HG02870 (cell line): Measurements from ENCODE around the gene STK11.
A peak's percentile ranks its signal among the peaks of the same experiment; 100 is the strongest.

Experiments used
- ATAC-seq: cut with Tn5 transposase; IDR thresholded peaks from one replicate; pipeline ENCODE4 v1.9.1; 2021; ENCODE audit warnings: mild to moderate bottlenecking, moderate library complexity; ENCODE audit not compliant: unreplicated experiment

STK11 gene

DNA sequence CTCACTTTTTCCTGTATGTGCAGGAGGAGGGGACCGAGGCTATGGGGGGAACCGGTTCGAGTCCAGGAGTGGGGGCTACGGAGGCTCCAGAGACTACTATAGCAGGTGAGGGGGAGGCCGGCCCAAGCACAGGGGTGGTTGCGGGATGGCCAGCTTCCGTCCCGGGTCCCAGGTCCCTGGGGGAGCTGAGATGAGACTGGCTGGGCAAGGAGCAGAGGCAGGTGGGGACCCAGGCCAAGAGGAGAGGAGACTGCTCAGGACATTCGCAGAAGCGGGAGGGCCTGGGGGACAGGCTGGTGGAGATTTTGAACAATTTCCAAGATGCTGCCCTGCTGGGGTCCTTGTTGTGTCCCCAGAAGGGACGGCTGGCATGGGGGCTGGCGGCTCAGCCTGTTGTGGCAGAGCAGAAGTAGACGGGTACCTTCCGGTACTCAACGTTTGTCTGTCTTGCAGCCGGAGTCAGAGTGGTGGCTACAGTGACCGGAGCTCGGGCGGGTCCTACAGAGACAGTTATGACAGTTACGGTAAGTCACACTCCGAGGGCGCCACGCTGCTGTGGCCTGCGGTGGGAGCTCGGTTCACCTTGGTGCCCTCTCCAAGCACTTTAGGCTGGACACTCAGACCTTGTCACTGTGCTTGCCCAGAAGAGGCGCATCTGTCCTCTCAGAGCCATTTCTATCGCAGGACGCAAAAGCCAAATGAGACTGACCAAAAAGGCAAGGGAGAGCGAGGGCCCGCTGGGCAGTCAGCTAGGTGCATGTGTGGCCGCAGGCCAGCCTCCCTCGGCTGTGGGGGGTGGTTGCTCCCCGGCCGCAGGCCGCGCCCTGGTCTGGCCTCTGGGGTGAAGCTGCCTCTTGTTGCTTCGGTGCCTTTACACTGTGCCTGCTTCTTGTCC lies 66.2 kb downstream of the STK11 start:
- no peak for ATAC-seq

DNA sequence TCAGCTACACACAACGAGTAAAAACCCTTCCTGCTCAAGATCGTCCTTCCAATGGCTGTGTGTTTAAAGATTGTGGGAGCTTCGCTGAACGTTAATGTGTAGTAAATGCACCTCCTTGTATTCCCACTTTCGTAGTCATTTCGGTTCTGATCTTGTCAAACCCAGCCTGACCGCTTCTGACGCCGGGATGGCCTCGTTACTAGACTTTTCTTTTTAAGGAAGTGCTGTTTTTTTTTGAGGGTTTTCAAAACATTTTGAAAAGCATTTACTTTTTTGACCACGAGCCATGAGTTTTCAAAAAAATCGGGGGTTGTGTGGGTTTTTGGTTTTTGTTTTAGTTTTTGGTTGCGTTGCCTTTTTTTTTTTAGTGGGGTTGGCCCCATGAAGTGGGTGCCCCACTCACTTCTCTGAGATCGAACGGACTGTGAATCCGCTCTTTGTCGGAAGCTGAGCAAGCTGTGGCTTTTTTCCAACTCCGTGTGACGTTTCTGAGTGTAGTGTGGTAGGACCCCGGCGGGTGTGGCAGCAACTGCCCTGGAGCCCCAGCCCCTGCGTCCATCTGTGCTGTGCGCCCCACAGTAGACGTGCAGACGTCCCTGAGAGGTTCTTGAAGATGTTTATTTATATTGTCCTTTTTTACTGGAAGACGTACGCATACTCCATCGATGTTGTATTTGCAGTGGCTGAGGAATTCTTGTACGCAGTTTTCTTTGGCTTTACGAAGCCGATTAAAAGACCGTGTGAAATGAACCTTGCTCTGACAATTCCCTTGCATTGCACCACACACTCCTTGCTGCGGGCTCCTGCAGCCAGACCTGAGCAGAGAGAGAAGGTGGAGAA lies 67.1 kb downstream of the STK11 start:
- ATAC-seq: no peak

DNA sequence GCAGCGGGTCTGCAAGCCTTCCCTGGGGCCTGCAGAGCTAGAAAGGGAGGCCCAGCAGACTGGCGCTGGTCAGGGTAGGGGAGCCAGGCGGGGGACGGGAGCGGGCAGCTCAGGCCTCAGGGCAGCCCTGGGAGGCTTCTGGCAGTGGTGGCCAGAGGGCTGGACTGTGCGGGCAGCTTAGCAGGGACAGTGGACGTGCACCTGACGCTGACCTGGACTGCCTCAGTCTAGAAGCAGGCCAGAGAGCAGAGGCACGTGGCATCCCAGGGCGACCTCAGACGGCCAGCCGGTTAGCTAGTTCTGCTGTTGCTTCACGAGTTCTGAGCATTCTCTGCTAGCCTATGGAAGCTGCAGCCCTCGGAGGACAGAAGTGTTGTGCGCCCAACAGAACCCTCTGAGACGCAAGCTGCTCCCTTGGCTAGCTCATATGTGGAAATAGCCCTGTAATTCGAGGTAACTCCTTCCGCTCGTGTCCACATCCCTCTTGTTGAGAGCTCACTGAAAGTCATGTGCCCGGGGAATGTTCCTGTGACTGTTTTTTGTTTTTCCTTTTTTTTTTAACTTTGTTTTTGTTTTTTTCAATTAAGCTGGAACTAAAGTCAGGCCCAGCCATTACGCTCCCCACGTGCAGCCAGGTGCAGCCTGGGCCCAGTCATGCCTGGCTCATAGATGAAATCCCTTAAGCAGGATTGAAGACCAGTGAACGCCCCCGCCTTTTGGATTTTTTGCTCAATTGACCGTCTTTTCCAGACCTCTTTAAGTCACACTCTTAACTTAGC lies 67.9 kb downstream of the STK11 start:
- no peak for ATAC-seq

DNA sequence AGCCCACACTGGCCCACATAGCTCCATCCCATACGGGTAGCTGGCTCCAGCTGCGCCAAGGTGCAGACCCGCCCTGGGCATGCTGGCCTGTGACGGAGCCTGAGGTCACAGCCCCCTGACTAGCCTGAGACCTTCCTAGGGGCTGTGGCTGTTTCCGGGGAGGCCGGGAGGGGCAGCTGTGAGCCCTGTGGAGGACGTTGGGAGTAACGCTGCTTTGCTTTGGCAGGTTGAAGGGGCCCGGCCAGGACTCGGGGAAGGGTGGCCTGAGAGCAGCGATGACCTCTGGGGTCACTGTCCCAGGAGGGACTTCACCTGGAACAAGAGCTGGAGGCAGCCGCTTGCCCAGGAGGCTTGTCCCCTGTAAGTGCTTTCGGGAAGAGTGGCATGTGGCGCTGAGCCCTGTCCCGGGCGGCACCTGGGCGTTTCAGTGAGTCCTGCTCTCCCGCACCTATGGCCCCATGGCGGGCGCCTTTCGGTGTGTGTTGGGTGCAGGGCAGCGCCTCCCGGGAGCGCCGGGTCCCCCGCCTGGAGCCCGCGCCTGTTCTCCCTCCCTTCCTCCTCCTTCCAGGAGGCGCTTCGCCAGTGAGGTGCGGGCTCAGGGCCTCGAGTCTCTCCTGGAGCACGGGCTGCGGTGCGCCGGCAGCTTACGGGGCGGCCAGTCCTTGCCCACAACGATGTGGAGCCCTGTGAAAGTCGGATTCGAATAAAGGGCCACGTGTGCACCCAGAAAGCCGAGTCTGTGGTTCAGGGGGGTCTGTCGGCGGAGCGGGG lies 68.7 kb downstream of the STK11 start:
- no peak for ATAC-seq

DNA sequence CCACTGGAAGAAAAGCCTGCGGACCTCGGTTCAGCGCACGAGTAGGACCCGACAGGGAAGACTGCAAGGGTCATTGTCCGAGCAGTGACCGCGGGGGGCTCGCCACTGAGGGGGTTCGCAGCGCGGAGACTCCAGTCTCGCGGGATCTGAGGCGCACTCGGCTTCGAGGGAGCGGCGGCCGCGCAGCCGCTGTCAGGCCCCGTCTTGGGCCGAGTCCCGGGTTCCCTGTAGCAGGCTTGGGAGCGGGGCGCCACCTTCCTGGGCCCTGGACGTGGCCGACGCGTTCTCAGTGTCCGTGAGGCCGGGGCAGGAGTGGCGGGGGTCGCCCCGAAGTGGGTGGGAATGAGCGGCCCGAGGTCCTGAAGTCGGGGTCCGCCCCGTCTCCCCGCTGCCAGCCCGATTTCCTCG lies 69.3 kb downstream of the STK11 start:
- ATAC-seq: no peak

DNA sequence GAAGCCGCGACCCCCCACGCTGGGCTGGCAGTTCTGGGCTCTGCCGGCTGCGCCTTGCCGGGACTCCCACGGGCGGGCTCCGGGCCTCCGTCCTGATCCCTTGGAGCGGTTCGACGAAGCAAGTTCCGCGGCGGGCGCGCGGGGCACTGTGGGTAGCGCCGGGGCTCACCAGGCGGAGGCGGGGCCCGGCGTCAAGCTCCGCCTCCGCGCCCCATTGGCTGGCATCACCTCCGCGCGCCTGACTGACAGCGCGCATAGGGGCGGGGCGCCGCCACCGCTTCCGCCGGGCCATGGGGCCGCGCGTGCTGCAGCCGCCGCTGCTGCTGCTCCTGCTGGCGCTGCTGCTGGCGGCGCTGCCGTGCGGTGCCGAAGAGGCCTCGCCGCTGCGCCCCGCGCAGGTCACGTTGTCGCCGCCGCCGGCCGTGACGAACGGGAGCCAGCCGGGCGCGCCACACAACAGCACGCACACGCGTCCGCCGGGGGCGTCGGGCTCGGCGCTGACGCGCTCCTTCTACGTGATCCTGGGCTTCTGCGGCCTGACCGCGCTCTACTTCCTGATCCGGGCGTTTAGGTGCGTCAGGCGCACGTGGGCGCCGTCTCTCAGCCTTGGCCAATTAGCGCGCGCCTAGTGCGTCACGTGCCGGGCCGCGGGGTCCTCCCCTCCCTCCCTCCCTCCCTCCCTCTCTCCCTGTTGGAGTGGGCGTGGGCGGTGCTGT lies 69.8 kb downstream of the STK11 start, which contains the start of gene FAM174C:
TSS of gene FAM174C (plus strand) at position 271 of the 716 bp plus-strand sequence. CDS start at position 291, 20 bp downstream.
- peak; percentile 71 for ATAC-seq

DNA sequence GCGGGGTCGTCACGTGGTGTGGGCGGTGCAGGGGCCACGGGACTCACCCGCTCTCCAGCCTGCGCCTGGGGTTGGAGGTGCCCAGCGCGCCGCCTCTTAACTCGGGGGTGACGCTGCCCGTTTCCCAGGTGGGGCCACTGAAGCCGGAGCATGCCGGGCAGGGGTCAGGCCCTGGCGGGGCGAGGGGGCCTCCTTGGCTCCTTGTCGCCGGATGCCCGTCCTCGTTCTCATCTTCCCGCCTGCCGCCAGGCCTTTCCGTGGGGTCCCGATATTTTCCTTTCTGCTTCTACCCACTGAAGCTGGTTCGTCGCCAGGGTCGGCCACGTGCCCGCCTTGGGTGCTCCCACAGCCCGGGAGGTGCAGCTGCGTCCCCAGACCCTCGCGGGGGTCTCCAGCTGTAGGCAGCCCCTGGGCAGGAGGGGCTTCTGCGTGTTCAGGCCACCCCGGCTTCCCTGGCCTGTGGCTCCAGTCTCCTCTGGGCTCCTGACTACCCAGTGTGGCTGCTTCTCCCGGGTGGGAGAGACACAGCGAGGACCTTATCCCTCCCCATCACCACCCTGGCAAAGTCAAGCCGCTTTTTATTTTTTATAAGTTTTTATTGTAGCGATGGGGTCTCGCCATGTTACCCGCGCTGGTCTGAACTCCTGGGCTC lies 70.5 kb downstream of the STK11 start:
- no peak for ATAC-seq

DNA sequence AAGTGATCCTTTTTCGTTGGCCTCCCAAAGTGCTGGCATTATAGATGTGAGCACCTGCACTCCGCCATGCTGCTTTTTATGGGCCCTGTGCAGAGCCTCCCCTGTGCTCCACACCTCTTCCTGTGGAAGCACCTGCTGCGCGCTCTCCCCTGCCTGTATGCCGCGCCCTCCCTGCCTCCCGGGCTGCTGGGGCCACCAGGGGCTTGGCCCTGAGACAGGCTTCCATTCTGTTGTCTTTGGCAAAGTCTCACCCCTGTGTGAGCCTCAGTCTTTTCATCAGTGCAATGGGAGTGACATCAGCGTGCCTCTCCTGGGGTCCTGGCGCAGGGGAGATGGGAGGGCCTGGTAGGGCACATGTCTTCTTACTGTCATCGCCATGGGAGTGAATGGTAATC lies 71.0 kb downstream of the STK11 start:
- no peak for ATAC-seq

DNA sequence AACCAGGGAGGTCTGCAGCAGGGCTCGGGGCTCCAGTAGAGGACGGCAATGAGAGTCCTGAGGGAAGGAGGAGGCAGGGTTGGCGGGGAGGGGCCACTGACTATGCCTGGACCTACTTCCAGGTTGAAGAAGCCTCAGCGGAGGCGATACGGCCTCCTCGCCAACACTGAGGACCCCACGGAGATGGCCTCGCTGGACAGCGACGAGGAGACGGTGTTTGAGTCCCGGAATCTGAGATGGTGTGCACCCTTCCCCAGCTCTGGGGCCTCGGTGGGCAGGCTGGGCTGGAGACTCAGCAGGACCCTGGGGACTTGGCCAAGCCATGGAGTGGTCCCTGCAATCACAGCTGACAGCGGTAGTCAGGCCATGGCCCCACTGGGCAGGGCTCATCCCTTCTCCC lies 71.5 kb downstream of the STK11 start:
- no peak for ATAC-seq
